Thymus (tissue), 11 donors: ENCODE data around the gene LMF1. TPM values are rescaled to one million over a fixed set of nuclear protein-coding genes. Genes with fewer than 3 reads are reported as not detected.
"Not testable (repeated sequence)": the region's sequence is repeated elsewhere in the genome, so short reads cannot be mapped to it uniquely, and the experiment has no call there.

Experiments
- DNase-seq, 9 donors: peaks; one replicate each; pipeline ENCODE4 v3.0.0-alpha.2; 2013; ENCODE audit warnings: low spot score in 9 of 9, low read depth in 6 of 9, missing footprints in 1 of 9
- H3K27ac ChIP-seq, 2 donors: one replicate each; pipeline ENCODE4 v1.5.1; 2013; ENCODE audit warnings: control low read depth in 1 of 2, low read depth in 1 of 2, low read length in 1 of 2, mild to moderate bottlenecking in 1 of 2, moderate library complexity in 1 of 2
- H3K27me3 ChIP-seq, 2 donors: one replicate each; pipeline ENCODE4 v1.5.1; 2013; ENCODE audit warnings: low read length in 1 of 2; ENCODE audit not compliant: control insufficient read depth in 2 of 2, insufficient read depth in 1 of 2
- H3K36me3 ChIP-seq, 2 donors: one replicate each; pipeline ENCODE4 v1.5.1; 2013; ENCODE audit warnings: low read length in 1 of 2, mild to moderate bottlenecking in 1 of 2, moderate library complexity in 1 of 2; ENCODE audit not compliant: control insufficient read depth in 2 of 2, insufficient read depth in 2 of 2
- H3K4me1 ChIP-seq, 2 donors: one replicate each; pipeline ENCODE4 v1.5.1; 2013; ENCODE audit warnings: low read length in 2 of 2; ENCODE audit not compliant: control insufficient read depth in 2 of 2, insufficient read depth in 2 of 2
- H3K4me3 ChIP-seq, 2 donors: one replicate each; pipeline ENCODE4 v1.5.1; 2013; ENCODE audit warnings: low read length in 2 of 2, control low read depth in 1 of 2, mild to moderate bottlenecking in 1 of 2
- H3K9me3 ChIP-seq, 2 donors: one replicate each; pipeline ENCODE4 v1.5.1; 2013; ENCODE audit warnings: low read length in 1 of 2, mild to moderate bottlenecking in 1 of 2; ENCODE audit not compliant: control insufficient read depth in 2 of 2, insufficient read depth in 1 of 2
- WGBS: extraction: QIAGEN DNeasy Blood & Tissue Kit; methylation state at CpG from one replicate; pipeline ENCODE4 v1.1.7; 2013; 5-methylcytosine and 5-hydroxymethylcytosine counted together
- polyA plus RNA-seq: library from polyadenylated mRNA; stranded (reverse); fragments of 200-250 nt; gene quantifications from one replicate; pipeline ENCODE4 v1.2.3, GENCODE V29; 2013
- total RNA-seq: library from RNA; stranded (reverse); fragments of 120-200 nt; gene quantifications from one replicate; pipeline ENCODE4 v1.2.4, GENCODE V29; 2013
- donor health status: healthy.

Gene LMF1
- total and polyA plus RNA-seq, 2 donors, result 8.9 to 22.8 TPM

- Histone ChIP-seq H3K9me3 (no peaks in the 10 kb centered on the region), H3K36me3 (peaks cover 0 to 3% of the 10 kb centered on the region in 2 donors), H3K27ac (no peak overlapping the region), H3K4me3 (no peak overlapping the region), H3K27me3 (no peaks in the 10 kb centered on the region), H3K4me1 (no peaks in the 10 kb centered on the region)
- DNase-seq, result no peak
- 98% methylated on average over 34 of the region's 34 CpGs for WGBS
These were observed 103.1 kb downstream of the LMF1 start for GRCh38 chr16:867421-868385.

DNA sequence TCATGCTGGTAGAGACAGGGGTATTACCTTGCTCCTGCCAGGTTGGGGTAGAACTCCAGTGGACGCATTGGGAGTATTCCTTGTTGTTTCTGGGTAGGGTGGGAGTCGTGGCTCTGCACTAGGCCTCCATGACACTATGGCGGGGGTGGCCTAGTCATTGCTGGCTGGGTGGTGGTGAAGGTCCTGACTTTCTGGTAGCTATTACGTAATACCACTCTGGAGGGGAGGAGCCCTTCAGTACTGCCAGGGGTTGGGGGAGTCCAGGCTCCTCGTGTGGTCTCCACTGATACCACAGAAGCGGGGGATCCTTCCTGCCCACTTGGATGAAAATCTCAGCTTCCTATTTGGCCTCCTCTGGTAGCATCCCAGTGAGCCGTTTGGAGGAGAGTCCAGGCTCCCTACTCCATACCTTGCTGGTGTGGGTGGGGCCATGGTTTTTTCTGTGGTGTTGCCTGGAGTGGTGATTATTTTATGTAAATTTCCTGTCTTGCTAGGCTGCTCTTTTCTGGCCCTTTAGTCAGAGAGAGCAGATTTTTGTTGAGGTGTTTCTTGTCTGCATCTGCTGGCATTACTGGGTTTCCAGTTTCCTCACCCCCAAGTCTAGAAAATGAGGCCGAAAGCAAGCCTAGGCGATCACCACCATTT lies 104.4 kb downstream of the LMF1 start:
- Histone ChIP-seq H3K36me3 (peaks cover 0 to 3% of the 10 kb centered on the region in 2 donors), H3K9me3 (no peaks in the 10 kb centered on the region), H3K4me3 (no peak overlapping the region), H3K27ac (no peak overlapping the region), H3K27me3 (no peaks in the 10 kb centered on the region), H3K4me1 (no peaks in the 10 kb centered on the region)
- no peak for DNase-seq
- WGBS, result 92% methylated on average over 9 of the region's 9 CpGs

DNA sequence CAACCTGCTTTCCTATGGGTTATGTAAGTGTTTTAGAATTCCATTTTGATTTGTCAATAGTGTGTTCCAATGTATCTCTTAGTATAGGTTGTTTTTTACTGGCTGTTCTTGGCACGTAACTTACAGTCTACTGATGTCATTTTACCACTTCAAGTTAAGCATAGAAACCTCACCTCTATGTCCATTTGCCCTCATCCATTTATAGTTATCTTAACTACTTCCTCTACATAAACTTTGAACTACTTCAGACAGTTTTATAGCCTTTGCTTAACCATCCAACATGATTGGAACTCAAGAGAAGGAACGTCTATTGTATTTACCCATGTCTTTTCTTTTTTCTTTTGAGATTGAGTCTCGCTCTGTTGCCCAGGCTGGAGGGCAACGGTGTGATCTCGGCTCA lies 105.8 kb downstream of the LMF1 start:
- H3K27me3 ChIP-seq, result no peaks in the 10 kb centered on the region
- peaks cover 0 to 3% of the 10 kb centered on the region in 2 donors for H3K36me3 ChIP-seq
- H3K4me1 ChIP-seq, result no peaks in the 10 kb centered on the region
- DNase-seq, result no peak
- 98% methylated on average over 5 of the region's 5 CpGs for WGBS
- H3K27ac ChIP-seq, result no peak overlapping the region
- no peak overlapping the region for H3K4me3 ChIP-seq
- no peaks in the 10 kb centered on the region for H3K9me3 ChIP-seq

- no peak overlapping the region for H3K4me3 ChIP-seq
- H3K27ac ChIP-seq, result no peak overlapping the region
- H3K4me1 ChIP-seq, result no peaks in the 10 kb centered on the region
- 98% methylated on average over 17 of the region's 17 CpGs for WGBS
- H3K27me3 ChIP-seq, result no peaks in the 10 kb centered on the region
- H3K36me3 ChIP-seq, result no peaks in the 10 kb centered on the region
- peaks cover 4 to 16% of the 10 kb centered on the region in 2 donors for H3K9me3 ChIP-seq
- no peak for DNase-seq
These were observed 109.3 kb downstream of the LMF1 start for GRCh38 chr16:861446-861845.

DNA sequence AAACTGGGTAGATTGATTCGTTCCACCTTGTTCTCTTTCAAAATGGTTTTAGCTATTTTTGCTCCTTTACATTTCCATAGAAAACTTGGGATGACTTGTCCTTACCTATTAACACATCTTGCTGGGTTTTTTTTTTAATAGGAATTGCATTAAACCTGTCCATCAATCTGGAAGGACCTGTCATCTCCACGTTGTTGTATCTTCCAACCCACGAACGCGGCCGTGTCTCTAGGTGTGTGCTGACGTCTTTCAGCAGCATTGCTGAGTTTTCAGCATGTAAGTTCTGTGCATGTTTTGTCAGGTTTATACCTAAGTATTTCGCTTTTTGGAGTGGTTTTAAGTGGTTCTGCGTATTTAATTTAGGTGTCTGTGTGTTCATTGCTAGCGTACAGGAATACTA lies 109.9 kb downstream of the LMF1 start:
- no peak for DNase-seq
- no peaks in the 10 kb centered on the region for H3K36me3 ChIP-seq
- no peaks in the 10 kb centered on the region for H3K4me1 ChIP-seq
- H3K9me3 ChIP-seq, result peaks cover 6 to 21% of the 10 kb centered on the region in 2 donors
- no peak overlapping the region for H3K4me3 ChIP-seq
- 93% methylated on average over 10 of the region's 10 CpGs for WGBS
- H3K27ac ChIP-seq, result no peak overlapping the region
- no peaks in the 10 kb centered on the region for H3K27me3 ChIP-seq

- not testable (repeated sequence) for DNase-seq, H3K36me3 ChIP-seq, H3K4me3 ChIP-seq, H3K27ac ChIP-seq, H3K27me3 ChIP-seq, H3K4me1 ChIP-seq
- WGBS, result 96% methylated on average over 35 of the region's 35 CpGs
- peaks cover 9 to 41% of the 10 kb centered on the region in 2 donors for H3K9me3 ChIP-seq
These were observed 111.8 kb downstream of the LMF1 start for GRCh38 chr16:858971-859370.

- not testable (repeated sequence) for DNase-seq, H3K27ac ChIP-seq, H3K4me1 ChIP-seq, H3K27me3 ChIP-seq, H3K4me3 ChIP-seq, H3K36me3 ChIP-seq
- peaks cover 9 to 45% of the 10 kb centered on the region in 2 donors for H3K9me3 ChIP-seq
- WGBS, result 85% methylated on average over 36 of the region's 36 CpGs
These were observed 112.3 kb downstream of the LMF1 start for GRCh38 chr16:858441-858840.

- DNase-seq, result no peak
- no peaks in the 10 kb centered on the region for H3K27me3 ChIP-seq
- H3K4me3 ChIP-seq, result no peak overlapping the region
- H3K4me1 ChIP-seq, result no peaks in the 10 kb centered on the region
- H3K27ac ChIP-seq, result no peak overlapping the region
- peaks cover 11 to 61% of the 10 kb centered on the region in 2 donors for H3K9me3 ChIP-seq
- WGBS, result 98% methylated on average over 24 of the region's 24 CpGs
- no peaks in the 10 kb centered on the region for H3K36me3 ChIP-seq
These were observed 114.0 kb downstream of the LMF1 start for GRCh38 chr16:856811-857210.

DNA sequence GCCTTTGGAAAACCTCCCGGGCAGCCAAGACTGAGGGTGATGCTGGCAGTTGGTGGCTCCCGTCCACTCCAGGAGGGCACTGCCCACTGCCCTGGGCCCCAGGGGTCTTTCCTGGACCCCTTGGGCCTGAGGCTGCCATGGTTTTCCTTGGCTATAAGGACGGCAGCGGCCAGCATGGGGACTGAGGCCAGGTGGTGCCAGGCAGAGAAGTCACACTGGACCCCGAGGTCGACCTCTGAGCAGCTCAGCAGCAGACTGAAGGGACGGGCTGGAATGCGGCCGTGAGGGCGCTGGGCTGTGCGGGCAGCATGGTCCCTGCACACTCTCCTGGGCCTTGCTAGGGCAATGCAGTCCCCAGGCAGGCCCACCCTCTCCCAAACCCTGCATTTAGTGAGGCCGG lies 114.7 kb downstream of the LMF1 start:
- Histone ChIP-seq H3K27me3 (no peaks in the 10 kb centered on the region), H3K36me3 (no peaks in the 10 kb centered on the region), H3K27ac (no peak overlapping the region), H3K9me3 (peaks cover 11 to 68% of the 10 kb centered on the region in 2 donors), H3K4me1 (no peaks in the 10 kb centered on the region), H3K4me3 (no peak overlapping the region)
- WGBS, result 98% methylated on average over 12 of the region's 12 CpGs
- DNase-seq, result no peak
